Loucy (cell line): ENCODE data around the gene HEPACAM.

ENCODE experiments used
- H2AFZ ChIP-seq: fragments of 200-600 bp; sonication (generic); 2 replicates; pipeline ENCODE4 v1.6.0; 2016; ENCODE audit warnings: antibody characterized with exemption, mild to moderate bottlenecking, low read length, moderate library complexity
- H3F3A ChIP-seq: fragments of 200-600 bp; 2 replicates; pipeline ENCODE4 v1.6.0; 2016; ENCODE audit warnings: antibody characterized with exemption, low read depth, mild to moderate bottlenecking
- H3K27me3 ChIP-seq: fragments of 200-600 bp; sonication (generic); 2 replicates; pipeline ENCODE4 v1.6.1; 2014; ENCODE audit warnings: low read length, mild to moderate bottlenecking; ENCODE audit not compliant: insufficient read depth, poor library complexity, severe bottlenecking
- H3K36me3 ChIP-seq: fragments of 200-600 bp; sonication (generic); 2 replicates; pipeline ENCODE4 v1.6.1; 2016; ENCODE audit warnings: low read length; ENCODE audit not compliant: insufficient read depth
- H3K4me1 ChIP-seq: fragments of 200-600 bp; sonication (generic); 2 replicates; pipeline ENCODE4 v1.5.1; 2014; ENCODE audit warnings: low read length, mild to moderate bottlenecking; ENCODE audit not compliant: insufficient read depth, poor library complexity, severe bottlenecking
- H3K4me2 ChIP-seq: fragments of 200-600 bp; sonication (generic); 2 replicates; pipeline ENCODE4 v1.6.0; 2014; ENCODE audit warnings: antibody characterized with exemption, low read length, low read depth, mild to moderate bottlenecking; ENCODE audit not compliant: poor library complexity, severe bottlenecking
- H3K4me3 ChIP-seq: fragments of 200-600 bp; sonication (generic); 2 replicates; pipeline ENCODE4 v1.5.1; 2014; ENCODE audit warnings: low read length, mild to moderate bottlenecking, mixed read lengths; ENCODE audit not compliant: poor library complexity, severe bottlenecking
- H3K79me2 ChIP-seq: fragments of 200-600 bp; sonication (generic); 2 replicates; pipeline ENCODE4 v1.6.1; 2014; ENCODE audit warnings: low read length; ENCODE audit not compliant: insufficient read depth
- H3K9ac ChIP-seq: fragments of 200-600 bp; sonication (generic); 2 replicates; pipeline ENCODE4 v1.6.0; 2014; ENCODE audit warnings: mild to moderate bottlenecking, low read depth, low read length, moderate library complexity; ENCODE audit not compliant: poor library complexity, severe bottlenecking
- H3K9me2 ChIP-seq: fragments of 200-600 bp; sonication (generic); replicated peaks from 2 replicates; pipeline ENCODE4 v1.6.1; 2016; ENCODE audit warnings: low read depth, low read length, mixed read lengths
- H3K9me3 ChIP-seq: fragments of 200-600 bp; sonication (generic); 2 replicates; pipeline ENCODE4 v1.6.1; 2014; ENCODE audit warnings: mild to moderate bottlenecking, antibody characterized with exemption, low read length, low read depth; ENCODE audit not compliant: insufficient read depth
- H4K20me1 ChIP-seq: fragments of 200-600 bp; sonication (generic); 2 replicates; pipeline ENCODE4 v1.6.0; 2014; ENCODE audit warnings: antibody characterized with exemption, low read length, mild to moderate bottlenecking; ENCODE audit not compliant: insufficient read depth, poor library complexity, severe bottlenecking
- EZH2phosphoT487 ChIP-seq: fragments of 200-600 bp; IDR thresholded peaks from 2 replicates; pipeline ENCODE4 v1.6.1; 2018; ENCODE audit warnings: antibody characterized with exemption, mild to moderate bottlenecking, moderate library complexity, borderline replicate concordance
- TF ChIP-seq, protein P1 (sequence below): fragments of 200-600 bp; sonication (generic); conservative IDR thresholded peaks from 2 replicates; pipeline ENCODE4 v1.5.1; 2014; ENCODE audit warnings: mild to moderate bottlenecking, antibody characterized with exemption, low read length

Gene HEPACAM

DNA sequence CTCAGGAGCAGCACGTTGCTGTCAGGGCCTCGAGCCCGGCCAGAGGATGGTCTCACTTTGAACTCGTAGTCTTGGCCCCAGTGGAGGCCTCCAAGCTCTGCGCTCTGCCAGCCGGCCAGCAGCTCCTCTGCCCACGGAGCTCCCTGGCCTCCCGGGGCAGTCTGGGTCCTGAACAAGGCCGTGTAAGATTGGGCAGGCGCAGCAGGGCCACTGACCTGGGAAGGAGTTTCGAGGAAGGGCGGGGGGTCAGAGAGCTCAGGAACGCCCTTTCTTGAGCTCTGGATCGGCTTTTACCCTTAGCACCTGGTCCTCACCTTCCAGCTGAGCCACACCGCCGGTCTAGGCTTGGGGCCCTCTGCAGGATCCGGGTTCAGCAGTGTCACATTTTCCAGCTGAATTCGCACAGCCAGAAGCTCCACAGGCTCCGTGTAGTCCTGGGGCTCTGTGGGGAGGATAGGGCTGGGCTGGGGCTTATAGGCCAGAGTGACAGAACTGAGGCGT is 40.3 kb downstream of the HEPACAM start:
- Histone ChIP-seq H2AFZ (no peak overlapping the region), H3K9ac (no peak overlapping the region)
- TF ChIP-seq, protein P1, sequence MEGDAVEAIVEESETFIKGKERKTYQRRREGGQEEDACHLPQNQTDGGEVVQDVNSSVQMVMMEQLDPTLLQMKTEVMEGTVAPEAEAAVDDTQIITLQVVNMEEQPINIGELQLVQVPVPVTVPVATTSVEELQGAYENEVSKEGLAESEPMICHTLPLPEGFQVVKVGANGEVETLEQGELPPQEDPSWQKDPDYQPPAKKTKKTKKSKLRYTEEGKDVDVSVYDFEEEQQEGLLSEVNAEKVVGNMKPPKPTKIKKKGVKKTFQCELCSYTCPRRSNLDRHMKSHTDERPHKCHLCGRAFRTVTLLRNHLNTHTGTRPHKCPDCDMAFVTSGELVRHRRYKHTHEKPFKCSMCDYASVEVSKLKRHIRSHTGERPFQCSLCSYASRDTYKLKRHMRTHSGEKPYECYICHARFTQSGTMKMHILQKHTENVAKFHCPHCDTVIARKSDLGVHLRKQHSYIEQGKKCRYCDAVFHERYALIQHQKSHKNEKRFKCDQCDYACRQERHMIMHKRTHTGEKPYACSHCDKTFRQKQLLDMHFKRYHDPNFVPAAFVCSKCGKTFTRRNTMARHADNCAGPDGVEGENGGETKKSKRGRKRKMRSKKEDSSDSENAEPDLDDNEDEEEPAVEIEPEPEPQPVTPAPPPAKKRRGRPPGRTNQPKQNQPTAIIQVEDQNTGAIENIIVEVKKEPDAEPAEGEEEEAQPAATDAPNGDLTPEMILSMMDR = no peak
- no peak for TF ChIP-seq EZH2phosphoT487

DNA sequence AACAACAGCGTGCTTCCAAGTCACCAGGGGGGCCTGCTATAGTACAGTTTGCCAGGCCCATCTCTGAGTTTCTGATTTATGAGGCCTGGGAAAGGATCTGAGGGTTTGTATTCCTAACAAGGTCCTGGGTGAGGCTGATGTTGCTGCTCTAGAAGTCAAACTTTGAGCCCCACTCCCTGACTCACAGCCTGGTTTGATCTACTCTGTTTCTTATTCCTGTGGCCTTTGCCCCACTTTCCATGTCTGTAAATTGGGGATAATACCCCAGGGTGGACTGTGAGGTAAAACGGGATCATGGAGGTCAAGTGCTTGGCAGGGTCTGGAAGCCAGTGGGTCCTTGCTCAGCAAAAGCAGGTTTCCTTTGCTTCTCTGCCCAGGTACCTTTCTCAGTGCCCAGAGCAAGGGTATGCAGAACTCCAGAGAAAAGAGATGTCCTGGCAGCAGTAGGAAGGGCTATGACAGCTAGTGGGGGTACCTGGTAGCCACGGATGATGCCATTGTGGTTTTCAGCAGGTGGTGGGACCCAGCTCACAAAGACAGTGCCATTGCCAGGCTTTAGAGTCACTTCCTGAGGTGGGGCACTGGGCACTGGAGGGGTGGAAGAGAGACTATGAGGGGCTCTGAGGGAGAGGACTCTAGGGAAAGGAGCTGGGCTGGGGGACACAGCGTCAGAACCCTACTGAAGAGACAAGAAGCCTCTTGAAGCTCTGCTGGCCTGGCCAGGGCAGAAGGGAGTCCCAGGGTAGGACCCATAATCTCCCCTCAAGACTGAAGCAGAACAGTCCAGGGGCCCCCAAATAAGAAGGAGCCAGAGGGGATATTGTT is 41.0 kb downstream of the HEPACAM start:
- Histone ChIP-seq H3K9ac (no peak overlapping the region), H2AFZ (no peak overlapping the region), H3F3A (no peaks in the 10 kb centered on the region), H3K4me1 (no peaks in the 10 kb centered on the region), H3K79me2 (no peaks in the 10 kb centered on the region), H3K36me3 (no peaks in the 10 kb centered on the region), H3K9me2 (no peaks in the 10 kb centered on the region), H3K27me3 (no peaks in the 10 kb centered on the region), H3K4me2 (no peak overlapping the region), H4K20me1 (no peaks in the 10 kb centered on the region), H3K9me3 (no peaks in the 10 kb centered on the region), H3K4me3 (no peak overlapping the region)
- TF ChIP-seq EZH2phosphoT487 = no peak
- TF ChIP-seq, protein P1 = no peak

More for the DNA sequence above, 40.3 kb downstream of the HEPACAM start:
- no peaks in the 10 kb centered on the region for H3K27me3 ChIP-seq
- H3K4me3 ChIP-seq = no peak overlapping the region
- no peaks in the 10 kb centered on the region for H4K20me1 ChIP-seq
- no peaks in the 10 kb centered on the region for H3K4me1 ChIP-seq
- no peaks in the 10 kb centered on the region for H3F3A ChIP-seq
- no peak overlapping the region for H3K4me2 ChIP-seq
- H3K9me3 ChIP-seq = no peaks in the 10 kb centered on the region
- no peaks in the 10 kb centered on the region for H3K79me2 ChIP-seq
- no peaks in the 10 kb centered on the region for H3K9me2 ChIP-seq
- no peaks in the 10 kb centered on the region for H3K36me3 ChIP-seq

DNA sequence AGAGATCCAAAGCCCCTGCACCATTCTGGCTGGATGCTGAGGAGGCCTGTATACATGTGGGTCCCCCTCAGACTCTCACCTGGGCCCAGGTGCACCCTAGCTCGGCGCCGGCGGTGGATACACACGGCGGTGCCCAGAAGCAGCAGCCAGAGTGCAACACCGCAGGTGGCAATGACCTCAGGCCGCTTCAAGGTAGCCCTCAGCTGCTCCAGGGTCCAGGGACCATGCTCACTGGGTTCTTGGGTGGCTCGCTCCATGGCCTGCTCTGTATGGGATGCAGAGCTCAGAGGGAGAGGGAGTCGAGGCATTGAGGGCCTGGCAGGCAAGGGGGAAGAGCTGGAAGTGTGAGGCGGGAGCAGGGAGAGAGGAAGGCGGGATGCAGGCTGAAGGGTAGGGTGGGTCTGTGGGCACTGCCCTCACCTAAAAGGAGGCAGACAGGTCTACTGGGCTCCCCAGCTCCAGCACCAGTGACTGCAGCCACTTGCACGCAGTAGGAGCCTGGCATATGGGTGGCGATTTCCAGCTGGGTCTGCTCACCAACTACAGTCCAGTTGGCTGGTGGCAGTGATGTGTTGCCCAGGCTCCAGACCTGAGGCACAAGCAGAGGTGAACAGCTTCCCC is 42.0 kb downstream of the HEPACAM start:
- no peak overlapping the region for H2AFZ ChIP-seq
- no peak overlapping the region for H3K4me3 ChIP-seq
- H3K79me2 ChIP-seq = no peaks in the 10 kb centered on the region
- no peaks in the 10 kb centered on the region for H3F3A ChIP-seq
- no peaks in the 10 kb centered on the region for H3K4me1 ChIP-seq
- H3K9me2 ChIP-seq = no peaks in the 10 kb centered on the region
- H3K9ac ChIP-seq = no peak overlapping the region
- H3K9me3 ChIP-seq = no peaks in the 10 kb centered on the region
- no peaks in the 10 kb centered on the region for H3K36me3 ChIP-seq
- no peaks in the 10 kb centered on the region for H3K27me3 ChIP-seq
- no peak overlapping the region for H3K4me2 ChIP-seq
- no peak for TF ChIP-seq EZH2phosphoT487
- TF ChIP-seq, protein P1 = no peak
- H4K20me1 ChIP-seq = no peaks in the 10 kb centered on the region
